DMS53 treated with DMSO at 0.1 percent for 48 hours (cell line): Measurements from ENCODE around the gene PIK3C2G.

Source experiments
- DNase-seq: peaks from one replicate; lab custom pipeline; 2025; ENCODE audit not compliant: unreplicated experiment; lab: John Stamatoyannopoulos, UW

PIK3C2G gene

DNA sequence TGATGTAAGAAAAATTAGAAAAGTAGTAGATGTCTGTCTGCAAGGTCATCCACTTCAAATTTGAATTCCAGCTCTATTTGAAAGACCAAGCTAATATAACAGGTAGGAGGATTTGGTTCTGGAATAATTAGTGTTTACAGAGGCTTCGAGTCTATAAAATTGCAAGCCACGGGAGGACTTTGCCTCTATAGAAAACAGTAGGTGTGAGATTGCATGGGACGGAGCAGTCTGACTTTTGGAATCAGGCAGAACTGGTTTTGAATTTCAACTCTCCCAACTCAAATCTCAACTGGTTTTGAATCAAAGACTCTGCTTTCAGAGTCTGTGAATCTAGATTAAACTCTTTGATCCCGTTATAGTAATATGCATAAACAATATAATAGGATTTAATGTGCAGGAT lies 82.4 kb downstream of the PIK3C2G start:
- no peak for DNase-seq

DNA sequence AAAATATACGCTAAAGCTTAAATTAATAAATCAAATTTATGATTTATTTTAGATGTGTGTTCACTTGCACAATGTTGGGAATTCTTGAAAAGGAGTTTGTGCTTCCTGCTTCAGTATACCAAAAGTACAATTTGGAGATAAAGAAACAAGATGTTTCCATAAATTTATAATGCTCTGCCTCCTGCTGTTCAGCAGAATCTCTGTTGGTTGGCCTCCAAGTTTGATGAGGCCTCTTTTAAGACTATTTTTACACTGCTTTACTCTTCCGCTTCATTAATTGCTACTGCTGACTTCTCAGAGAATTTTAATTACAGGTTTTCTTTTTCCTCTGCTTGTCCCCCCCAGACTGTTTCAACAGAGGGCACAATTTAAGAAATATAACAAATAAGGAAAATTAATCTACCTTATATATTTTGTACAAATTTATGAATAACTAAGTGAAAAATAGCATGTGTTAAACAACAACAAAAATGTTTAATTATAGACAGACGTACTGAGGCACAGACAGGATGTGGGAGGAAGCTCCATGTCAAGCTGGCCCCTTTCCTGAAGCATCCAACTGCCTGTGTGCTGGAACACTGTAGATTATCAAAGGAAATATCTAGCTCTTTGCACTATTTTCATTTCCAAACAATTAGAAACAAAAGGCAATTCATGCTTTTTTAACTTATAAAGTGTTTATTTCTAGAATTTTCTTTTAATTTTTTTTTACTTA lies 83.9 kb downstream of the PIK3C2G start:
- DNase-seq = no peak

DNA sequence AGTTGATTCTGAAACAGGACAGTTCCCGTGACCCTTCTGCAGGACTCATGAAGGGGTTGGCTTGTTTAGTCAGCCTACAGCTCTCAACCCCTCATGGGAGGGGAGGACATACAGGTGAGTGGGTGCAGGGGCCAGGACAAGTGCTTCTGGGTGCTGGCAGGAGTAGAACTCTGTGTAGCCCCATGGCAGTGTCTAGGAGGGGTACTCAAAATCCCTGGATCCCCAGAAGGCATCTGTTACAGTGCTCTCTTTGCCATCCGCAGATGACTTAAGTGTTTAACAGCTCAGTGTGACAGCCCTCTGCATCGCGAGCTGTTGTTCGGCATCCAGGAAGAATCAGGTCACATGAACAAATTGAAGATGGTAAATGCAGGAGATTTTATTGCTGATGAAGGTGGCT lies 91.0 kb downstream of the PIK3C2G start:
- DNase-seq = no peak

DNA sequence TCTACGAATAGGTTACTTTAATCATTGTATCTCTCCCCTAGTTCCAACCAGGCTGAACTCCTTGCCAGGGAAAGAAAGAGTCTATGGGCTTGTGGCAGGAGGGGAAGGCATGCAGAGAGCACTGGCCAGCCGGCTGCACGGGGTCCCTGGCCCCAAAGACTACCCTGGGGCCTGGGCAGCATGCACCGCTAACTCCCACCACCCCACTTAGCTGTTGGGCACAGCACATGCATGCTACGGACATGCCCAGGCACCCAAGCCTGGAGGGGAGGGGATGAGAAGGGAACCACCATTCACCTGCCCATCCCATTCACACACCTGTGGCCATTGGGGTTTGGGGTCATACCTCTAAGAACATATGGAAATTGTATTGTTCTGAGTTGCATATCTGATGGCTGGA lies 94.1 kb downstream of the PIK3C2G start:
- no peak for DNase-seq

DNA sequence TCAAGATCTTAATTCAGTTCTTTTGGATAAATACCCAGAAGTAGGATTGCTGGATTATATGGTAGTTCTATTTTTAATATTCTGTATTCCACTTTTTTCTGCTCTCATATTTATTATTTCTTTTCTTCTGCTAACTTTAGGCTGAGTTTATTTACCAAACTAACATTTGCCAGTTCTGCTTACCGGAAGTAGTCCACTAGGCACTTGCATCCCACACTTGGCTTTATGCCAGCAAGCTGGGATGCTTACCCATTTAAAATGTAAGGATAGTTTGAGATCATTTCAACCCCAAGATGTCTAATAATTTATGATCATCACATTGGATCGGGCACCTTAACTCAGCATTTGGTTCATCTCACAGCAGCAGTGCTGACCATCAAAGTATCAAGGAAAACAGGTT lies 96.8 kb downstream of the PIK3C2G start:
- DNase-seq = no peak

DNA sequence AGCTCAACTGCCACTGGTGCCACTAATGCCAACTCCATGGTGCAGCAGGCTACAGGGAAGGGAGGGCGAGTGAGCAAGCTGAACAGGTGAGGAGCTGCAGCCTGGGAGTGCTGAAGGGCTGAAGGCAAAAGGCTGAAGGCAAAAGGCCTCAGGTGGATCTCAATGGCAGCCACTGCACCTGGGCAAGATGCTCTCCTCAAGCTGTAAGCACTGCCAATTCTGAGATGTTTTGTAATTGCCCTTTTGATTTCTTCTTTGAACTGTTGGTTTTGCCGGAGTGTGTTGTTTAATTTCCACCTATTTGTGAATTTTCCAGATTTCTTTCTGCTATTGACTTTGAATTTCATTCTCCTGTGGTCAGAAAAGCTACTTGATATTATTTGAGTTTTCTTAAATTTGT lies 97.6 kb downstream of the PIK3C2G start:
- DNase-seq = no peak

DNA sequence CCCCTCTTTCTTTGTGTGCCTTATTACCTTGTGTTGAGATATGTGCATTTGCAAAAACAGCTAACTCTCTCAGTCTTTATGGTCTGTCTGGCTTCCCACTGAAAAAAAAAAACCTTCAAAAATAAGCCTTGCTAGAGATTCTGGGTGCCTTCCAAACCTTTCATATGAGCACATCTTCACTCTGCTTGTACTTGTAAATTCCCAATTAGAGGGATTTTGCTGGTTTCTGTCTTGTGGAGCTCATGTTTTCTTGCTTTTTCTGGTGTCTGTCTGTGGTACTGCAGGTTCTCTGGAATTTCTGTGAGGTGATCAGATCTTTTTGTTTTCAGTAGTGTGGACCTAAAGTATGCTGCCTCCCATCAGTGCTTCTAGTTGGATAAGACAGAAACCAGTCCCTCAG lies 100.1 kb downstream of the PIK3C2G start:
- DNase-seq = no peak

DNA sequence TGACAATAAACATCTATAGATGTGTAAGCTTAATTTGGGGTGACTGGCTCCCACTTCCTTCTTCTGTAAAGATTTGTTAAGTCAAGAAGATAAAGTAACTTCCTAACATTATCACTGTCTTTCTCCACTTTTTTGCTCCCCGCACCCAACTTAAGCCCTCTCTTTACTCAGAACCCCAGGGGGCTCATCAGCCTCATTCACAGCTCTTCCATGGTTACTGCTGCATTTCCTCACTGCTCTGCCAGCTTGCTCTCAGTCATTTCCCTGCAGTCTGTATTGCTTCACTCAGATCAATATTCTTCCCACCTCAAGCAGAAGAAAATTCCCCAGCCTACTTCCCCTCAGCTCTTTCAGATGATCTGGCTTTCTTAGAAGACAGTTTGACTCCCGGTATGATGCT lies 102.0 kb downstream of the PIK3C2G start:
- DNase-seq = no peak

DNA sequence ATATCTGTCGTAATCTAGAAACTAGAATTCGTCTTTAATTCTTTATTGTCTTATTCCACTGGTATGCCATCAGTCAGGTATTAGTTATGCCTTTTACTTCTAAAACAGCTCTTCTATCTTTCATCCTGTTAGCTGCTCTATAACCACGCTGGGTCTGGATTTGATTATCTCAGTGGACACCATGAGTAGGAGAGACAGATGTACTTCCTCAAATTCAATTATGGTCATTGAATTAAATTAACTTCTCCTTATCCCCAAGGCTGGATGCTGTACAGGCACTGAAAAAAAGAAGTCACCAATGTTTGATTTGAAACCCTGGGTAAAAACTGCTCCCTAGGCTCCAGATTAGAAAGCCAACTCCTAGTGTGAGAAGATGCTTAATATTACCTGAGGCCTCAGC lies 107.3 kb downstream of the PIK3C2G start:
- DNase-seq = no peak

DNA sequence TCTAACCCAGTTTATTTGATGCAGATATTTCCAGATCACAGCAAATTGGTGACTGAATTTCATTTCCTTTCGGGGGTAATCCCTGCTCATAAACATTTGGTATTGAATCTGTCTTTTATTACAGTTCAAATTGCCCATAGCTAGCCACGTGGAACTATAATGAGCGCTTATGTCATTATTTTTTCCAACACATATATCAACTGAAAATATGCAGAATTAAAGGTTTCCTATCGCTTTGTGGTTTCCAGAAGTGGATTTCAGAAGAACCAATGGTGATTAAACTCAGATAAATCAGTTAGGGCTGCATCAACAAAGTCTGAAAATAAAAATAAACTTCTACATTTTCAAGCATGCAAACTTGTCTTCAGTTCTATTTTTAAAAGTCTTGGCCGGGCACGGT lies 111.9 kb downstream of the PIK3C2G start:
- no peak for DNase-seq

DNA sequence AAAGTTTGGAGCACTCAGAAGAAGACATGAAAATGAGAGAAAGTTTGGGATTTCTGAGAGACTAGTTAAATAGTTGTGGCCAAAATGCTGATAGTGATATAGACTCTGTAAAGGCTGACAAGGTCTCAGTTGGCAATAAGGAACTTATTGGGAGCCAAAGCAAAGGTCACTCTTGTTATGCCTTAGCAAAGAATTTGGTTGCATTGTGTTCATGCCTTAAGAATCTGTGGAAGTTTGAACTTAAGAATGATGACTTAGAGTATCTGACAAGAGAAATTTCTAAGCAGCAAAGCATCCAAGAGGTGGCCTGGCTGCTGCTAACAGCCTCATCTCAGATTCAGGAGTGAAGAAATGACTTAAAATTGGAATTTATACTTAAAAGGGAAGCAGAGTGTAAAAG lies 113.8 kb downstream of the PIK3C2G start:
- DNase-seq = no peak

DNA sequence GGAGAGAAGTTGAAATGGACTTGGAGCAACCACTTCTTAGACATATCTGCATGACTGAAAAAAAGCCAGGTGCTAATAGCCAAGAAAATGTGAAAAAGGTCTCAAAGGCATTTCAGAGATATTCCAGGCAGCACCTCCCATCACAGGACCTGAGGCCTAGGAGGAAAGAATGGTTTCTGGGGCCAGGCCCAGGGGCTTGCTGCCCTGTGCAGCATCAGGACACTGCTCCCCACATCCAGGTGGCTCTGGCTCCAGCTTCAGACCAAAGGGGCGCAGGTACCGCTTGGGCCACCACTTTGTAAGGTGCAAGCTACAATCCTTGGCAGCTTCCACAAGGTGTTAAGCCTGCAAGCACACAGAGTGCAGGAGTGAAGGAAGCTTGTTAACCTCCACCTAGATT lies 114.3 kb downstream of the PIK3C2G start:
- DNase-seq = no peak

DNA sequence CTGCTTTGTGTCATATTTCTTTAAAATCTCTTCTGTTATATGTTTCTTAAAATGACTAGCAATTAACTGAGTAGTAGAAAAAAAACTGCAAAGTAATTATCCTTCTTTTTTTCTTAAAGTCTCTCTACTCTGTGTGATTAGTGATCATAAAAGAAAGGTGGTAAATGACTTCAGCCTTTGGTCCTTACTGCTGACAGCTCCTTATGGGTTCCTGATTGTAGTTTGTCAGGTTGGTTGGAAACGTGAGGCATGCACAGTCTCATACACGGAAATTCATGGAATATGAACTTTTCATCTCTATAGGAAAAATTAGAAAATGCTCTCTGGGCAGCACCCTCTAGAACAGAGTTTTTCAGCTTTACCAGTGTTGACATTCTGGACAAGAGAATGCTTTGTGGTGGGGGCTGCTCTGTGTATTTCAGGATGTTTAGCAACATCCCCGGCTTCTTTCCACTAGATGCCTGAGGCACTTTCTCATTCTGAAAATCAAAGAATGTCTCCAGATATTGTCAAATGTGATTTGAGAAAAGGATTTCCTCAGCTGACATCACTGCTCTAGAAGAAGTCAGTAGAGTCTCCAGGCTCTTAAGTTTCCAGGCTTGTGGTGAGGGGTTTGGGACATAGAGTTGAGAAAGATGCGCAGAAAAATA lies 121.0 kb downstream of the PIK3C2G start:
- no peak for DNase-seq

DNA sequence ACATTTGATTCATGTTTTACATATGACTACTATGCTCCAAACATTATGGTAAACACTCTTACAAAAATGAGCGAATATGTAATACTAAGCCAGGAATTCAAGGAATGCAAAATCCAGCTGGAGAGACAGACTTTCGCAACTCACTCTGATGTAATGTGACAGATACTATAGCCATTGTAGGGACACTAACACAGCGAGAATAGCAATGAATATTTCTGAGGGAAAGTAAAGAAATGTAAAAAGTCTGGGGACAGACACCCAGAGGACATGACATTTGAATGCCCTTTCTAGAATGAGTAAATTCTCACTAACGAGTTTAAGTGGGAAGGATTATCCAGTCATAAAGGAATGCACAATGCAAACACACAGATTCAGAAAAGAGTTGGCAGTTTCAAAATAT lies 121.9 kb downstream of the PIK3C2G start:
- no peak for DNase-seq

DNA sequence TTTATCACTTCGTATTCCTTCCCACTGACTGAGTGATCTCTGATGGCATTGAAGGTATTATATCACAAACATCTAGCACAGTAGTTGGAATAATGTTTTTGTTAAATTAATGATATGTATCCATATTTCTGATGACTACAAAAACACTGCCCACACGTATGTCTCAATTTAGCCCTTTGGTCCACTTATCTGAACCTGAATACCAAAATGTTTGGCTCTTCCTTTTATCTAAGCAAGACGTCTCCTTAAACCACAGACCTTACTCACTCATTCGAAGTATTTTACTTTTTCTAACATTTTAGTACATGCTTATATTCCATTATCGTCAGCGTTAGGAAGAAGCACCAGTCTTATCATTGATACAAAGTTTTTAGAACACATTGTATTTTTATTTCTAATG lies 126.4 kb downstream of the PIK3C2G start:
- DNase-seq = no peak

DNA sequence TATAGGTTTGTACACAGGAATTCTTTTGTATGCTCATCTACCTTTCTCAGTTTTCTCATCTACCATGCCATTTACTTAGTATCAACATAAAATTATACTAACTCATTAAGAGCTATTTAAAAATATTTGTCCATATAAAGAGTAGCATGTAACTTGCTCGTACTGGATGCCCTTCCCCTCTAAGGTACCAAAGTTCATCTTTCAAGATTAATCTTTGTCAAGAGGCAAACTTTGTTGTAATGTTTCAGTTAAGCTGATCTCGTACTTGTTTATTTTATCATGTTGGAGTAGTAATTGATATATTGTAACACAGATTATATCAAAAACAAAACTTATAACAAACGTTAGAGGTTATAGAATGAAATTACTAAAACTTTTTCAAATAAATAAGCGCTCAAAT lies 128.5 kb downstream of the PIK3C2G start:
- DNase-seq = no peak

DNA sequence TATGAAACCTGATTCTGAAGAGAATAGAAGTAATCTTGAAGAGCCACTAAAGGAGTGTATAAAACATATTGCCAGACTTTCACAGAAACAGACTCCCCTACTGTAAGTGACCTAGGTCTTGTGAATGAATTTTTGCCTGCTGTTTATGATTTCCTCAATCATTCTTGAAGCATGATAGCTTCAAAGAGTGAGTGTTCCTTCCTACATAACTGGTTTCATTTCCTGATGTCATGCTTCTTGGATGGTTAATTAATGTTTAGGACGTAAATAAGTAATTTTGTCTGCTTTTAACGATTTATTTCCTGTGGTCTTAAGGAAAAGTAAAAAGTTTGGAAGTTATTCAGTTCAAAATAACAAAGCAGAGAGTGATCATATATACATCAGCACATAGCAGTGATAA lies 129.8 kb downstream of the PIK3C2G start:
- DNase-seq = no peak

DNA sequence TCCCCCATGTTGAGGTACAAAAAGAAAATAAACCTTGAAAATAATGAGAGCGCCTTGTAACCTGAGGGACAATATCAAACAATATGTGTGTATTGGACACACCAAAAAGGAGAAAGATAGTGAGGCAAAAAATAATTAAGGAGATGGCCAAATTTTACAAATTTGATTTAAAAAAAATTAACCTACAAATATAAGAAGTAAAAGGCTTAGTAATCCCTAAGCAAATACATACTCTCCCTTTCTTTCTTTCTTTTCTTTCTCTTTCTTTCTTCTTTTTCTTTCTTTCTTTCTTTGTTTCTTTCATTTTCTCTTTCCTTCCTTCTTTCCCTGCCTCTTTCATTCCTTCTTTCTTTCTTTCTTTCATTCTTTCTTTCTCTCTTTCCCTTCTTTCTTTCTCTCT lies 133.4 kb downstream of the PIK3C2G start:
- no peak for DNase-seq

DNA sequence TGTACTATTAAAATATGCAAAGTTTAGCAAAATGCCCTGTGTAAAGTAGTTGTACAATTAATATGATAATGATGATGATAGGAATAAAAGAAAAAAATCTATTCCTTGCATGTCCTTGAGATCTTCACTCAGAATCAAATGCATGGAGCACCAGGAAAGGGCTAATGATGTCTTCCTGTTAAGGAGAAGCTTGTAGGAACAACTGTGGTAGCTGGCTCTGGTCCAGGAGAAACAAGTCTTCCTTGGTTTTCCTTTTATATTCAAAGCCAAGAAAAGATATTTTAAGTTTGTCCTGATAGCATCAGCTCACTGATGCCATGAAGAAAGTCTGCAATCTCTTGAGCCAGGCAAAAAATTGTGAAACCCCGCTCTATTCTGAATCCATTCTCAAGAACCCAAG lies 138.9 kb downstream of the PIK3C2G start:
- no peak for DNase-seq

DNA sequence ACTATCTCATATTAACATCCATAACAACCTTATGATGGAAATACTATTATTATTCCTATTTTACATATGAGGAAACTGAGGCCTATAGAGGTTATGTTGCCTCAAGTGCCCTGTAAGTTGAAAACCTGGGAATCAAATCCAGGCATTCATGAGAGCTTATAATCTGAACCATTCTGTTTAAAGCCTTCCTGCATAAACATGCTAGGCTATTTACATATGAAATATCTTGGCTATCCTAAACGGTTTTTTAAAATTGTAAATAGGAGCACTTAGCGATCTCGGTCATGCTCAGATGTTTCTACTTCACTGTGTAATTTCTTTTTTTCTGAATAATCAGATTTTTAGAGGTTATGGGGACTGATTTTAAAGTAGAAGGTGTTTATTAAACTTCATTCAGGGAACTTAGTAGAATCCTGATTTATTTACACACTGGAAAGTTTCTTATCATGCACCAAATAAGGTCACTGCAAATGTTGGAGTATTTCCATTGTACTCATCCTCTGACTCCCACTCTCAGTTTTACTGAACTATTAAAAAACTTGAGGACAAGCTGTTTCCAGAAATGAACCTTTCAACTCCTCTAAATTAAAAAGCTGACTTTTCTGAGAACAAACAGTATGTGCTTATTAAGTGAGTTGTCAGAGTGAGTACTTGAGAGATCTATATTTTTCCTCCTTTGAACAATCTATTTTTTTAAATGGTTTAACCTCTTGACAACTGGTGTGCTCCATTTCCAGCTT lies 141.7 kb downstream of the PIK3C2G start:
- no peak for DNase-seq

DNA sequence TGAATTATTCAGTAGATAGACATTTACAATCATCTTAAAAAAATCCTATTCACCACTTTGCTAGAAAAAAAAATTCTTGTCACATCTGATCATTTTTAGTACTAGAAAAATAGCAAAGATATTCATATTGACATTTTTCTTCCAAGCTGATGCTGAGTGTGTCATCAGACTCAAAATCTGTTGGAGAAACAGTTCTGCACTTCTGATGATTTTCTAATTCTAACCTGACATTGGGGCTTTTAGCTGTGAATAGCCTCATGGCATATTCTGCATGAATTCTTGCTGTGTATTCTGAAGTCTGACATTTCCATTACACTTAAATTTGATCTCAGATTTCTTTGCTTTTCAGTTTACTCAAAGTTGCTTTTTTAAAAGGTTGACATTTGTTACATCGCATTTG lies 150.1 kb downstream of the PIK3C2G start:
- DNase-seq = no peak

DNA sequence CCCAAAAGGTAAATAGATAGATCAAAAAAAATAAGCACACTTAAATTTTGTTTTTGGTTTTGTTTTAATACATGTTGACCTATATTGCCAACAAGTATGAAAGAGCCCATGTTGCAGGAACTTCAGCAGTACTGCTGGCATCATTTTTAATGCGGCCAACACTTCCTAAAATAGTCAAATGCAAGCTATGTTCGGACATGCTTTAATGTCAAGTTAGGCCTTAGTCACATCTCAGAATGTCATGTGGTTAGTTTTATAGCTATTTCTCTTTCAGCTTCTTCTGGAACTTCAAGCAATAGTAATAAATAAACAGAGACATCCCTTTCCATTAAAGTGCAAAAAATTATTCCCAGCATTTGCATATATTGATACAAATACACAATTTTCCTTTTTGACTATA lies 153.4 kb downstream of the PIK3C2G start:
- no peak for DNase-seq
